Lower leg skin (tissue), 4 donors: ENCODE measurements around the gene GAB1. TPM values are rescaled to one million over a fixed set of nuclear protein-coding genes. Genes with fewer than 3 reads are reported as not detected.

Experiments
- DNase-seq, 2 donors: peaks; one replicate each; pipeline ENCODE4 v3.0.0-alpha.2; 2019; ENCODE audit warnings: low spot score in 2 of 2
- H3K4me3 ChIP-seq: fragments of 200-600 bp; sonication (generic); 2 replicates; pipeline ENCODE4 v1.5.1; 2017; ENCODE audit warnings: mild to moderate bottlenecking, low read depth; ENCODE audit not compliant: poor library complexity, severe bottlenecking
- POLR2A ChIP-seq, 2 donors: fragments of 450-650 bp; IDR thresholded peaks; one replicate each; pipeline ENCODE4 v1.6.1; 2016 to 2017; ENCODE audit warnings: antibody characterized with exemption in 2 of 2, mild to moderate bottlenecking in 1 of 2, moderate library complexity in 1 of 2
- WGBS, 2 donors: methylation state at CpG; one replicate each; pipeline ENCODE4 v1.1.5; 2018; 5-methylcytosine and 5-hydroxymethylcytosine counted together
- intact Hi-C: fragments of 100-400 bp; cut with DNase I; formaldehyde crosslinking; loops from one replicate; pipeline ENCODE4 v1.15.0; 2023; ENCODE audit warnings: low total_unique reads
- total RNA-seq, 4 donors: library from RNA; depleted of rRNA; stranded (reverse); fragments of >200 nt; gene quantifications; one replicate each; pipeline ENCODE4 v1.1.0, GENCODE V29; 2016
- TF ChIP-seq, protein P1 (sequence below), 3 donors: fragments of 450-650 bp; IDR thresholded peaks; one replicate each; pipeline ENCODE4 v1.5.1; 2016; ENCODE audit warnings: antibody characterized with exemption in 3 of 3, mild to moderate bottlenecking in 3 of 3, moderate library complexity in 2 of 3

Gene GAB1
- total RNA-seq, 4 donors from 2014 or later: 25.7 to 42.9 (median 37.3) TPM

DNA sequence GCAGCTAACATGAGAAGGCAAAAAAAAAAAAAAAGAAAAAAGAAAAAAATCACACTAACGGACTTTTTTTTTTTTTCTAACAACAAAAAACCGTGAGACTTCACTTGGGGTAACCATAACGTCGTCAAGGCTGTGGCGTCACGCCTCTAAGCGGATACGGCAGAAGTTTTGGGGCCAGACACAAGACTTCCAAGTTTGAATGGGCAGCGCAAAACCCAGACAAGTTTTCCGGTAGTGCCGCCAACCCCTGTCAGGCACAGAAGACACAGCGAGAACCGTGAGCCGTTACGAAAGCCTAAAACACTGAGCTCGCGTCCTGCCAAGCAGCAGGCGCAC is 176.3 kb downstream of the GAB1 start:
- TF ChIP-seq POLR2A (IDR thresholded peaks at IDR 0.05): no peak
- TF ChIP-seq, protein P1, sequence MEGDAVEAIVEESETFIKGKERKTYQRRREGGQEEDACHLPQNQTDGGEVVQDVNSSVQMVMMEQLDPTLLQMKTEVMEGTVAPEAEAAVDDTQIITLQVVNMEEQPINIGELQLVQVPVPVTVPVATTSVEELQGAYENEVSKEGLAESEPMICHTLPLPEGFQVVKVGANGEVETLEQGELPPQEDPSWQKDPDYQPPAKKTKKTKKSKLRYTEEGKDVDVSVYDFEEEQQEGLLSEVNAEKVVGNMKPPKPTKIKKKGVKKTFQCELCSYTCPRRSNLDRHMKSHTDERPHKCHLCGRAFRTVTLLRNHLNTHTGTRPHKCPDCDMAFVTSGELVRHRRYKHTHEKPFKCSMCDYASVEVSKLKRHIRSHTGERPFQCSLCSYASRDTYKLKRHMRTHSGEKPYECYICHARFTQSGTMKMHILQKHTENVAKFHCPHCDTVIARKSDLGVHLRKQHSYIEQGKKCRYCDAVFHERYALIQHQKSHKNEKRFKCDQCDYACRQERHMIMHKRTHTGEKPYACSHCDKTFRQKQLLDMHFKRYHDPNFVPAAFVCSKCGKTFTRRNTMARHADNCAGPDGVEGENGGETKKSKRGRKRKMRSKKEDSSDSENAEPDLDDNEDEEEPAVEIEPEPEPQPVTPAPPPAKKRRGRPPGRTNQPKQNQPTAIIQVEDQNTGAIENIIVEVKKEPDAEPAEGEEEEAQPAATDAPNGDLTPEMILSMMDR (IDR thresholded peaks at IDR 0.05): no peak
- 1% methylated on average over 18 of the region's 18 CpGs for WGBS, 2 donors
- peak overlapping the region; percentile 98 for H3K4me3 ChIP-seq
- DNase-seq: no peak
- intact Hi-C loops: no loop called here

GRCh38 chr4:143513314-143514168 is 176.9 kb downstream of the GAB1 start, which contains the start of gene SMARCA5:
SMARCA5 (plus strand) TSS chr4:143513702; CDS start chr4:143513925, 223 bp downstream.
- H3K4me3 ChIP-seq: peak within 1 kb of the TSS; percentile 98
- peak; percentile 97 to 99 for DNase-seq
- 0% methylated on average over 61 to 75 of the region's 86 CpGs for WGBS, 2 donors
- intact Hi-C loops: no loop called here
- TF ChIP-seq, protein P1 (IDR thresholded peaks at IDR 0.05): no peak
- TF ChIP-seq POLR2A (IDR thresholded peaks at IDR 0.05): peak in 1 of 2 donors; percentile 51

DNA sequence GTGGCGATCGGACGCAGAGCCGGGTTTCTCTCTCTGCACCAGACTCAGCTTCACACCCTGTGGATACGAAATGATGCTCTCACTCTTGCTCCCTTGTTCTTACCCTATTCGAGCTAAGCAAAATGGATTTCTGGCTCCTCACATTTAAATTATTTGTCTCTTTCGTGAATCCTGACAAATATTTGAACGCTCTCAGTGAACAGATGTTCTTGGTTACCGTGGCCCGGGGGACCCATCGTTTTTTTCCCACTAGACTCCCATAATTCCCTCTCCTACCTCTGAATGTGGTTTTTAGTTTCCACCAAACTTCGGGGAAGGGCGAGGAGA is 177.5 kb downstream of the GAB1 start:
- 0% methylated on average over 13 of the region's 13 CpGs for WGBS, 2 donors
- DNase-seq: no peak
- intact Hi-C loops: no loop called here
- no peak for TF ChIP-seq POLR2A (IDR thresholded peaks at IDR 0.05)
- TF ChIP-seq, protein P1 (IDR thresholded peaks at IDR 0.05): no peak
- H3K4me3 ChIP-seq: peak overlapping the region; percentile 98

DNA sequence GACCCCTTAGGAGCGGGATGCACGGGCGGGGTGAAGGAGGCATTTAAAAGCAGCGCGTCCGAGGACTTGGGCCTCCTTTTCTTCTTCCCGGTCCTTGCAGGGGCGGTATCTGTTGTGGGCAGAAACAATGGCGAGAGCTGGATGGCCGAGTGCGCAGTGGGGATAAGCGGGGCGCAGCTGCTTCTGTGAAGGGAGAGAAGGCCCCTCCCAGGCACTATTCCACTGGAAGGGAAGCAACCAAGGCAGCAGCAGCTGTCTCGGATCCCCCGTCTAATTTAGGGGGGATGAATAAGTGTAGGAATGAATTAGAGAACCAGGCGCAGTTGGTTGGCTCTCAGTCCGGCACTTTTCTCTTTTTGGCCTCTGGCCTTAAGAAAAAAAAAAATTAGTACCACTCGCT is 177.8 kb downstream of the GAB1 start:
- no peak for TF ChIP-seq POLR2A (IDR thresholded peaks at IDR 0.05)
- TF ChIP-seq, protein P1 (IDR thresholded peaks at IDR 0.05): no peak
- DNase-seq: peak; percentile 25 to 87
- intact Hi-C loops: no loop called here
- 0 to 1% methylated on average over 18 of the region's 18 CpGs for WGBS, 2 donors
- H3K4me3 ChIP-seq: peak overlapping the region; percentile 98

DNA sequence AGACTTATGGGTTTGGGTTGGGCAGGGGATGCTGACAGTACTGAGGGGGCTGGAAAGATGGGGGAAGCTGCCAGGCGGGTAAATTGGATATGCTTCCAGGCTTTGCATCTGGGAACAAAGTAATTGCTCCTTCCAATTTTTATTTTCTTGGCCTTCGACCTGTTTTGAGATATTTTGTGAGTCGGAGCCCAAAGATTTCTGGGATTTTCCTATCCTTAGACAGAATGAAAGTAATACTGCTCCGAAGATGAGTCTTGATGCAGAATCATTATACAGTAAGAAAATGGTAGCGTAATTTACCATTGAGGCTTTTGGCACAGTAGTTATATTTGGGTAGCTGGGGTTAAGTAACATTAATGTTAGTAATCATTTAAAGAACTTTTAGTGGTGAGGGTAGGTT is 178.2 kb downstream of the GAB1 start:
- intact Hi-C loops: no loop called here
- H3K4me3 ChIP-seq: peak overlapping the region; percentile 98
- DNase-seq: no peak
- WGBS, 2 donors: 11% methylated on average over 5 of the region's 5 CpGs
- TF ChIP-seq POLR2A (IDR thresholded peaks at IDR 0.05): no peak
- TF ChIP-seq, protein P1 (IDR thresholded peaks at IDR 0.05): no peak

GRCh38 chr4:143515905-143516304 is 179.2 kb downstream of the GAB1 start:
- H3K4me3 ChIP-seq: no peak overlapping the region

More at GRCh38 chr4:143515905-143516304, 179.2 kb downstream of the GAB1 start:
- no peak for DNase-seq
- intact Hi-C loops: no loop called here
- TF ChIP-seq, protein P1 (IDR thresholded peaks at IDR 0.05): no peak
- TF ChIP-seq POLR2A (IDR thresholded peaks at IDR 0.05): no peak
